Activated naive CD8-positive, alpha-beta T cell (primary cell): Measurements from ENCODE around the gene EME2.
"Not testable (repeated sequence)": the region's sequence is repeated elsewhere in the genome, so short reads cannot be mapped to it uniquely, and the experiment has no call there.

Experiments used
- H3K27ac Mint-ChIP-seq: one replicate; pipeline ENCODE4 v1.8.0; 2021; ENCODE audit warnings: mixed read lengths
- H3K27me3 Mint-ChIP-seq: one replicate; pipeline ENCODE4 v1.8.0; 2021; ENCODE audit warnings: mixed read lengths
- H3K36me3 Mint-ChIP-seq: one replicate; pipeline ENCODE4 v1.8.0; 2021; ENCODE audit warnings: mixed read lengths
- H3K4me1 Mint-ChIP-seq: one replicate; pipeline ENCODE4 v1.8.0; 2021; ENCODE audit warnings: low read depth, mixed read lengths
- H3K4me3 Mint-ChIP-seq: one replicate; pipeline ENCODE4 v1.8.0; 2021; ENCODE audit warnings: mild to moderate bottlenecking, mixed read lengths
- H3K9me3 Mint-ChIP-seq: one replicate; pipeline ENCODE4 v1.8.0; 2021; ENCODE audit warnings: low read depth, mixed read lengths

EME2 gene

GRCh38 chr16:1794908-1795666, 22.5 kb downstream of the EME2 start:
- H3K4me3 Mint-ChIP-seq = no peak overlapping the region
- H3K4me1 Mint-ChIP-seq = no peaks in the 10 kb centered on the region
- no peaks in the 10 kb centered on the region for H3K27me3 Mint-ChIP-seq
- H3K27ac Mint-ChIP-seq = no peak overlapping the region
- peaks cover 2% of the 10 kb centered on the region for H3K36me3 Mint-ChIP-seq
- no peaks in the 10 kb centered on the region for H3K9me3 Mint-ChIP-seq

DNA sequence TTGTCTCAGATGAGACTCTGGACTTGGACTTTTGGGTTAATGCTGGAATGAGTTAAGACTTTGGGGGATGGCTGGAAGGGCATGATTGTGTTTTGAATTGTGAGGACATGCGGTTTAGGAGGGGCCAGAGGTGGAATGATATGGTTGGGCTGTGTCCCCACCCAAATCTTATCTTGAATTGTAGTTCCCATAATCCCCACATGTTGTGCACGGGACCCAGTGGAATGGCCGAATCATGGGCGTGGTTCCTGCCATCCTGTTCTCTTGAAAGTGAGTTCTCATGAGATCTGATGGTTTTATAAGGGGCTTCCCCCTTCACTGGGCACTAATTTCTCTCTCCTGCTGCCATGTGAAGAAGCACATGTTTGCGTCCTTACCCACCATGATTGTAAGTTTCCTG, 26.7 kb downstream of the EME2 start:
- not testable (repeated sequence) for H3K36me3 Mint-ChIP-seq, H3K4me3 Mint-ChIP-seq, H3K27me3 Mint-ChIP-seq, H3K9me3 Mint-ChIP-seq, H3K27ac Mint-ChIP-seq, H3K4me1 Mint-ChIP-seq

- Mint-ChIP-seq H3K36me3 (peaks cover 5% of the 10 kb centered on the region), H3K27ac (no peak overlapping the region), H3K9me3 (no peaks in the 10 kb centered on the region), H3K4me1 (peaks cover 2% of the 10 kb centered on the region), H3K27me3 (no peaks in the 10 kb centered on the region), H3K4me3 (no peak overlapping the region)
Observed at GRCh38 chr16:1800701-1801100, 28.1 kb downstream of the EME2 start.

DNA sequence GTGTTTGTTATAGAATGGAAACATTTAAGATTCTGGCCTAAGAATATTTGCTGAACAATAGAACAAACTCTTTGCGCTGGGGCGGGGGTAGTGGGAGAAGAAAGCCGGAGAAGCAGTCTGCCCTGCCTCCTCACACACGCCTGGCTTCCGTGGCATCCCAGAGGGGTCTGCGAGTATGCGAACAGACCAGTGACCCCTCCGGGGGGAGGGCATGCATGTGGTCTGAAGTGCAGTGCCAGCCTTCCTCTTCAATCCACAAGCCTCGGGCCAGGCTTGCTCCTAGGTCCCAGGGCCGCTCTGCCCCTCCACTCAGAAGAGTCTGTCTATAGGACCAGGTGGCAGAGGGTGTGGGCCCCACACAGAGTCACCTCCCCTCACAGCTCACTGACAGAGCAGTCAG, 35.0 kb downstream of the EME2 start:
- Mint-ChIP-seq H3K36me3 (peaks cover 8% of the 10 kb centered on the region), H3K27ac (no peak overlapping the region)

DNA sequence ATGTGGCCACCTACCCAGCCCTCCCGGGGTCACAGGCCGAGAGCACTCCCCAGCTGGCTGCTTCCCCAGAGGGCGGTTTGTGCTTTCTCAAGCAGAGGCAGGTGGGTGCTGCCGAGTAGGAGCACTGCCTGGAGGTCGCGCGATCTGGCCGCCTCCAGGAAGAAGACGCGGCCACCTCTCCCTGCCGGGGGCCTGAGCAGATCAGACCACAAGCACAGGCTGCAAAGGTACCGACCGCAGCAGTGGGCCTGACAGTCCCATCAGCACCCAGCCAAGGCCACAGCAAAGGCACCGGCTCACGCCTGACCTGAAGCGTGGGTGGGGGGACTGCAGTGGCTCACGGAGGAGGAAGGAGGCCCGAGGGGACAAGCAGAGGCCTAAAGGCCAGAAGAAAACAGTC, 36.1 kb downstream of the EME2 start:
- H3K27ac Mint-ChIP-seq = no peak overlapping the region
- no peaks in the 10 kb centered on the region for H3K27me3 Mint-ChIP-seq
- peaks cover 8% of the 10 kb centered on the region for H3K36me3 Mint-ChIP-seq
- H3K4me3 Mint-ChIP-seq = no peak overlapping the region
- H3K9me3 Mint-ChIP-seq = no peaks in the 10 kb centered on the region
- peaks cover 10% of the 10 kb centered on the region for H3K4me1 Mint-ChIP-seq

More for the DNA sequence above, 35.0 kb downstream of the EME2 start:
- Mint-ChIP-seq H3K4me1 (peaks cover 3% of the 10 kb centered on the region), H3K27me3 (no peaks in the 10 kb centered on the region), H3K4me3 (no peak overlapping the region), H3K9me3 (no peaks in the 10 kb centered on the region)

GRCh38 chr16:1809281-1809801, 36.7 kb downstream of the EME2 start:
- Mint-ChIP-seq H3K27me3 (no peaks in the 10 kb centered on the region), H3K27ac (no peak overlapping the region), H3K36me3 (peaks cover 8% of the 10 kb centered on the region), H3K9me3 (no peaks in the 10 kb centered on the region), H3K4me1 (peaks cover 10% of the 10 kb centered on the region), H3K4me3 (no peak overlapping the region)

DNA sequence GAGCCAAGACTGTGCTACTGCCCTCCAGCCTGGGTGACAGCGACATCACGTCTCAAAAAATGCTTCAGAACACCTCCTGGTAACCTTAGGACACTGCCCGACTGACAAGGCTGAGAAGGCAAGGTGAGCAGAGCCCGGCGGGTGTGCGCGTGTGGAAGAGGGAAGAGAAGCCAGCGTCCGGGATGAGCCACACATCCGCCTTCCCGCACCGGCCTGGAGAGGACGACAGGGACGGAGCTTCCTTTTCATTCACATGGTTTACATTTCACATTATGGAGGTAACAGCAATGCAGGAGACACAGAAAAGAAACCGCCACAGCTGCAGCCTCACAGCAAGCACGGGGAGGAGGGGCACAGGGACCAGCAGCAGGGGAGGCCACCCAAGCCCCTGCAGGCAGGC, 37.5 kb downstream of the EME2 start:
- H3K27ac Mint-ChIP-seq = no peak overlapping the region
- no peaks in the 10 kb centered on the region for H3K9me3 Mint-ChIP-seq
- H3K4me1 Mint-ChIP-seq = peaks cover 10% of the 10 kb centered on the region
- H3K27me3 Mint-ChIP-seq = no peaks in the 10 kb centered on the region
- no peak overlapping the region for H3K4me3 Mint-ChIP-seq
- H3K36me3 Mint-ChIP-seq = peaks cover 8% of the 10 kb centered on the region

- Mint-ChIP-seq H3K27ac (no peak overlapping the region), H3K4me3 (no peak overlapping the region), H3K36me3 (peaks cover 7% of the 10 kb centered on the region), H3K4me1 (peaks cover 10% of the 10 kb centered on the region), H3K9me3 (no peaks in the 10 kb centered on the region), H3K27me3 (no peaks in the 10 kb centered on the region)
Observed at GRCh38 chr16:1810536-1810935, 37.9 kb downstream of the EME2 start.

DNA sequence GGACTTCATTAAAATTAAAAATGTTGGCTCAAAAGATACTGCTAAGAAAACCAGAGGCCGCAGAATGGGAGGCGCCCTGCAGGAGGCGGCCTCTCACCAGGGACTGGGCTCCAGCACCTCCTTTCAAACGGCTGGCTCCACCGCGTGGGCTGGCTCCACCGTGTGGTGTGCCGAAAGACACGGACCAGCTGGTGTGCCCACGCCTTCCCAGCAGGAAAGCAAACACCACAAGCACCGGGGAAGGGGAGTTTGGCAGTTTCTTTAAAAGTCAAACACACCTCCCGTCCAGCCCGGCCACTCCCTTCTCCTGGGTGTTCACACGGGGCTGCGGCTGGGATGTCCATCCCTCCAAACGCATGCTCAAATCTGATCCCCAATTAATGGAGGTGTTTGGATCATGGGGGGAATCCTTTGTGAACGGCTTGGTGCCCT, 40.1 kb downstream of the EME2 start:
- Mint-ChIP-seq H3K9me3 (no peaks in the 10 kb centered on the region), H3K36me3 (no peaks in the 10 kb centered on the region), H3K27ac (peak overlapping the region; percentile 82), H3K4me1 (peaks cover 10% of the 10 kb centered on the region), H3K27me3 (no peaks in the 10 kb centered on the region), H3K4me3 (no peak overlapping the region)

- no peaks in the 10 kb centered on the region for H3K27me3 Mint-ChIP-seq
- no peak overlapping the region for H3K4me3 Mint-ChIP-seq
- no peaks in the 10 kb centered on the region for H3K36me3 Mint-ChIP-seq
- H3K4me1 Mint-ChIP-seq = peaks cover 10% of the 10 kb centered on the region
- H3K9me3 Mint-ChIP-seq = no peaks in the 10 kb centered on the region
- peak overlapping the region; percentile 50 for H3K27ac Mint-ChIP-seq
Observed at GRCh38 chr16:1815461-1815860, 42.9 kb downstream of the EME2 start.

DNA sequence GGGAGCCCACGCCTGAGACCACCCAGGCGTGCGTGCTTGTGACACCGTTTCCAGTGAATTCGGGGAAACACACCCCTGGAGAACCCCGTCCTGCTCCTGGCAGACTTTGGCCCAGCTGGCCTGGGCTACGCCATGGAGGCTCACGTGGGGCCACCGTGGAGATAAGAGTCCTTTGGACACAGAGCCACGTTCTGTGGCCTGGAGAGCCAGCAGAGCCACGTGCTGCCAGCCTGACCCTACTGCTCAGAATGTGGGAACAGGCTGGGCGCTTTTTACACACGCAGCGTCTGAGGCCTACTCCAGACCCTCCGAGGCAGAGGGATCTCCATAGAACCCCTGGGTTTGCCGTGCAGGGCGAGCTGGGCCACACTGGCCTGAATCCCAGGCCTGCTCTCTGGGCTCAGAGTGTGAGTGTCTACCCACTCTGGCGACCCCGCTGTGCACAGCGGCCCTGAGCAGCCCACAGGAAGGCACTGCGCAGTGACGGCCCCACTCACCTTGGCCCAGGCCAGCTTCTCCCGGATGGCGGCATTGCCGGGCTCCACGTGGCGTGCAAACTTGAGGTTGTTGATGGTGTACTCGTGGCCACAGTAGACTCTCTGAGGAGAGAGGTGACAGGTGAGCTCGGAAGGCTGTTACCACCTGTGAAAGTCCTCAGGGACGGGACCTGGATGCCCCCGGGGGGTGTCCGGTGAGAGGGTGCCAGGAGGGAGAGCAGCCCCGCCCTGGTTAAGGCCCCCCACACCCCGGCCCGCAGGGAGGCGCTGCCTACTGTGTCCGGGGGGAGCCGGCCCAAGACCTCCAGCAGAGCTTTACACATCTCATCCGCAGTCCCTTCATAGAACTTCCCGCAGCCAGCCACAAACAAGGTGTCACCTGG, 44.0 kb downstream of the EME2 start:
- Mint-ChIP-seq H3K4me3 (no peak overlapping the region), H3K4me1 (peaks cover 10% of the 10 kb centered on the region), H3K27ac (no peak overlapping the region), H3K9me3 (no peaks in the 10 kb centered on the region), H3K36me3 (no peaks in the 10 kb centered on the region), H3K27me3 (no peaks in the 10 kb centered on the region)

DNA sequence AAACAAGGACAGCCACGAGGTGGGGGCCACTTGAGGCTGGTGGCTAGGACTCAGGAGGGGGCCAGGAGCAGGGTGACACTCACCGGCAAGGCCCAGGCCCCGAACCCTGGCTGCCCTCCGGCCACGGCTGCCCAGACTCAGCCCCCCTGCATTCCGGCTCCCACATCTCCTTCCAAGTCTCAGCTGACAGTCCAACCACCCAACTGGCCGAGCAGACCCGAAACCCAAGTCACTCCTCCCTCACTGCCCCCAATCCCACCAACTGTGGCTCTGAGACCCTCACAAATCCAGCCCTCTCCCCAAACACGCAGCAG, 44.6 kb downstream of the EME2 start:
- Mint-ChIP-seq H3K27ac (no peak overlapping the region), H3K4me1 (peaks cover 10% of the 10 kb centered on the region), H3K4me3 (no peak overlapping the region), H3K27me3 (no peaks in the 10 kb centered on the region), H3K9me3 (no peaks in the 10 kb centered on the region), H3K36me3 (no peaks in the 10 kb centered on the region)

DNA sequence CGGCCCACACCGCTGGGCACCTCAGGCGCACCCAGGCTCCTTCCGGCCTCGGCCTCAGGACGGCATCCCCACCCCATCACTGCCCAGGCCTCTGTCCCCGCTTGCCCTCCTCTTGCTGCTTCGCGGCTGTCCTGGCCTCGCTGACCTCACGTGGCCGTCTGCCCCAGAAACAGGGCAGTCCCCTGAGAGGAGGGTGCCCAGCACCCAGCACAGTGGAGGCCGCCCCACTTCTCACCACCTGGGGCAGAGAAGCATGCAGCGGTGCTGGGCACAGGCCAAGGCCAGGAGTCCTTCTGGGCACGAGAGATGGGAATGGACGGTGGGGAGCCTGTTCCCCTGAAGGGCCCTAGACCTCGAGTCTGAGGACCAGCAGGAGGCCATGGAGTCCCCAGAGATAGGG, 45.1 kb downstream of the EME2 start:
- H3K4me3 Mint-ChIP-seq = no peak overlapping the region

DNA sequence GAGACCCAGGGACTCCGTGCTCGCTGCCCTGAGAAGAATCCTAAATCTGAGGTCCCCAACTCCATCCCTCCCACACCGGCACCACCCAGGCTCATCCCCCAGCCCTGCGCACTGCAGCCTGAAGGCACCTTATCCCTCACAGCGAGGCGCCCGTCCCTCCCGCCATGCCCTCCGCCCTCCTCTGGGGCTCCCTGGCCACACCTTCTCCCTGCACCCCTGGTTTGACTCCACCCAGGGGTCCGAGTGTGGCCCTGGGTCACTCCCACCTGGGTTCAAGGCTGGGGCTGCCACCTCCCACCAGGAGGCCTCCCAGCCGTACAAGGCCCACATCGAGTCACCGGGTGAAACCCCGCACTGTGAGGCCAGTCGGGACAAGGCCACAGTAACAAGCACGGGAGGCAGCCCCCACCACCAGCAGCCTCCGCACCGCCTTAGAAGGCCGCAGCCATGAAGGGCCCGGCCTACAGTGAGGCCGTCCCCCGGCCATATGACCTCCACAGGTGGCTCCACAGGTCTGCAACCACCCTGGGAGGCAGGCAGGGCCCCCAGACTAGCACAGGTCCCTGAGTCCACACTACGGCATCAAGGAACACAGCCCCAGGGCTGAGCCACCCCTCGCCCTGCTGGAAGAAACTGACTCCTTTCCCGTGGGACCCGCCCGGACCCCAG, 45.7 kb downstream of the EME2 start:
- H3K4me1 Mint-ChIP-seq = peaks cover under 1% of the 10 kb centered on the region
- no peaks in the 10 kb centered on the region for H3K36me3 Mint-ChIP-seq
- no peak overlapping the region for H3K27ac Mint-ChIP-seq
- no peak overlapping the region for H3K4me3 Mint-ChIP-seq
- H3K27me3 Mint-ChIP-seq = no peaks in the 10 kb centered on the region
- H3K9me3 Mint-ChIP-seq = no peaks in the 10 kb centered on the region

More for the DNA sequence above, 45.1 kb downstream of the EME2 start:
- Mint-ChIP-seq H3K27me3 (no peaks in the 10 kb centered on the region), H3K4me1 (peaks cover 6% of the 10 kb centered on the region), H3K9me3 (no peaks in the 10 kb centered on the region), H3K27ac (no peak overlapping the region), H3K36me3 (no peaks in the 10 kb centered on the region)
